H1 (cell line): ENCODE measurements around the gene C3AR1. TPM values are rescaled to one million over a fixed set of nuclear protein-coding genes. Genes with fewer than 3 reads are reported as not detected.

Experiments
- CBX5 ChIP-seq: fragments of 300-800, 300-1000 bp; sonication (generic); IDR thresholded peaks from 2 replicates; pipeline ENCODE4 v1.7.1; 2016; ENCODE audit warnings: antibody characterized with exemption, low read length, low read depth
- CBX8 ChIP-seq: fragments of 300-800, 300-1000 bp; sonication (generic); IDR thresholded peaks from 2 replicates; pipeline ENCODE4 v1.7.1; 2016; ENCODE audit warnings: low read depth, low read length, borderline replicate concordance
- CEBPB ChIP-seq: IDR thresholded peaks from 2 replicates; pipeline ENCODE4 v1.6.1; 2012; ENCODE audit warnings: low read depth, low read length
- EGR1 ChIP-seq: IDR thresholded peaks from 2 replicates; pipeline ENCODE4 v1.6.1; 2011; ENCODE audit warnings: low read depth, low read length, borderline replicate concordance
- JUN ChIP-seq: IDR thresholded peaks from 2 replicates; pipeline ENCODE4 v1.6.1; 2011; ENCODE audit warnings: low read depth, mild to moderate bottlenecking, improper control_type of control experiment, low read length
- JUND ChIP-seq: IDR thresholded peaks from 2 replicates; pipeline ENCODE4 v1.6.1; 2011; ENCODE audit warnings: mild to moderate bottlenecking, improper control_type of control experiment, low read length
- KDM4A ChIP-seq: IDR thresholded peaks from one replicate; pipeline ENCODE4 v1.7.1; 2012; ENCODE audit warnings: low read depth, mild to moderate bottlenecking, moderate library complexity, low read length, inconsistent platforms; ENCODE audit not compliant: severe bottlenecking
- NANOG ChIP-seq: IDR thresholded peaks from 2 replicates; pipeline ENCODE4 v1.6.1; 2011; ENCODE audit warnings: low read length, low read depth, mild to moderate bottlenecking, inconsistent platforms; ENCODE audit not compliant: insufficient read depth, poor library complexity, severe bottlenecking
- TCF12 ChIP-seq: IDR thresholded peaks from 2 replicates; pipeline ENCODE4 v1.6.1; 2011; ENCODE audit warnings: low read depth, mild to moderate bottlenecking, low read length
- polyA plus RNA-seq, 7 experiments: library from polyadenylated mRNA; depleted of rRNA in 3 of 7; stranded (reverse) in 5 of 7; unstranded in 2 of 7; fragments of >200 nt in 5 of 7; fragments of 200-250 nt in 2 of 7; gene quantifications; 1 replicate in 5 of 7; 2 replicates in 1 of 7; 4 replicates in 1 of 7; pipeline versions ENCODE4 v1.2.1 to v1.2.3, GENCODE V29; 2011 to 2013; ENCODE audit warnings: missing spikeins in 2 of 7, mixed read lengths in 2 of 7
- total RNA-seq: library from RNA; stranded (reverse); fragmentation: NEBNext Ultra II Directional; extraction: Animal tissue kit (Norgen Biotek cat#: 25700); gene quantifications from 2 replicates; pipeline ENCODE4 v1.2.1, GENCODE V29; 2021
- TF ChIP-seq, protein P1 (sequence below): fragments of 300-600 bp; sonication (generic); IDR thresholded peaks from 2 replicates; pipeline ENCODE4 v1.7.1; 2012; ENCODE audit warnings: low read length, moderate library complexity, mild to moderate bottlenecking, inconsistent platforms; ENCODE audit not compliant: insufficient replicate concordance
- TF ChIP-seq, protein P2 (sequence below): IDR thresholded peaks from 2 replicates; pipeline ENCODE4 v1.6.1; 2011; ENCODE audit warnings: low read length, improper control_type of control experiment

C3AR1 gene
- total and polyA plus RNA-seq, 2 of the 8 experiments (the other 6 are each of a cell fraction or from before 2014, with no cell fraction given), result not detected

DNA sequence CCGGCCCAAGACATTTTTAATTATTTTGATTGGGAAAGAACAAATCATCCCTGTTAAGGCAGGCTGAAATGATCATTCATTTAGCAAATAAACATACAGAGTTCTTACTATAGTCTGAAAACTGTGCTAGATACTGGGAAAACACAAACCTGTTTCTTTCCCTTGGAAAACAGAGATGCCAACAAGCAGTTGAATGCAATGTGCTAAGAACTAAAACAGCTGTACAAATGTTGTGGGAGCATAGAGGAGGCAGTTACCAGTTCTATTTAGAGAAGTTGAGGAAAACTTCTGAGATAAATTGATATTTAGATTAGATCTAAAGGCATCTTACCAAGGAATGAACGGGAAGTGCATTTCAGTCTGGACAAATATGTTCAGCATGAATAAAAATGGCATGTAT is 12.8 kb upstream of the C3AR1 start (continued):
- TF ChIP-seq, protein P1, sequence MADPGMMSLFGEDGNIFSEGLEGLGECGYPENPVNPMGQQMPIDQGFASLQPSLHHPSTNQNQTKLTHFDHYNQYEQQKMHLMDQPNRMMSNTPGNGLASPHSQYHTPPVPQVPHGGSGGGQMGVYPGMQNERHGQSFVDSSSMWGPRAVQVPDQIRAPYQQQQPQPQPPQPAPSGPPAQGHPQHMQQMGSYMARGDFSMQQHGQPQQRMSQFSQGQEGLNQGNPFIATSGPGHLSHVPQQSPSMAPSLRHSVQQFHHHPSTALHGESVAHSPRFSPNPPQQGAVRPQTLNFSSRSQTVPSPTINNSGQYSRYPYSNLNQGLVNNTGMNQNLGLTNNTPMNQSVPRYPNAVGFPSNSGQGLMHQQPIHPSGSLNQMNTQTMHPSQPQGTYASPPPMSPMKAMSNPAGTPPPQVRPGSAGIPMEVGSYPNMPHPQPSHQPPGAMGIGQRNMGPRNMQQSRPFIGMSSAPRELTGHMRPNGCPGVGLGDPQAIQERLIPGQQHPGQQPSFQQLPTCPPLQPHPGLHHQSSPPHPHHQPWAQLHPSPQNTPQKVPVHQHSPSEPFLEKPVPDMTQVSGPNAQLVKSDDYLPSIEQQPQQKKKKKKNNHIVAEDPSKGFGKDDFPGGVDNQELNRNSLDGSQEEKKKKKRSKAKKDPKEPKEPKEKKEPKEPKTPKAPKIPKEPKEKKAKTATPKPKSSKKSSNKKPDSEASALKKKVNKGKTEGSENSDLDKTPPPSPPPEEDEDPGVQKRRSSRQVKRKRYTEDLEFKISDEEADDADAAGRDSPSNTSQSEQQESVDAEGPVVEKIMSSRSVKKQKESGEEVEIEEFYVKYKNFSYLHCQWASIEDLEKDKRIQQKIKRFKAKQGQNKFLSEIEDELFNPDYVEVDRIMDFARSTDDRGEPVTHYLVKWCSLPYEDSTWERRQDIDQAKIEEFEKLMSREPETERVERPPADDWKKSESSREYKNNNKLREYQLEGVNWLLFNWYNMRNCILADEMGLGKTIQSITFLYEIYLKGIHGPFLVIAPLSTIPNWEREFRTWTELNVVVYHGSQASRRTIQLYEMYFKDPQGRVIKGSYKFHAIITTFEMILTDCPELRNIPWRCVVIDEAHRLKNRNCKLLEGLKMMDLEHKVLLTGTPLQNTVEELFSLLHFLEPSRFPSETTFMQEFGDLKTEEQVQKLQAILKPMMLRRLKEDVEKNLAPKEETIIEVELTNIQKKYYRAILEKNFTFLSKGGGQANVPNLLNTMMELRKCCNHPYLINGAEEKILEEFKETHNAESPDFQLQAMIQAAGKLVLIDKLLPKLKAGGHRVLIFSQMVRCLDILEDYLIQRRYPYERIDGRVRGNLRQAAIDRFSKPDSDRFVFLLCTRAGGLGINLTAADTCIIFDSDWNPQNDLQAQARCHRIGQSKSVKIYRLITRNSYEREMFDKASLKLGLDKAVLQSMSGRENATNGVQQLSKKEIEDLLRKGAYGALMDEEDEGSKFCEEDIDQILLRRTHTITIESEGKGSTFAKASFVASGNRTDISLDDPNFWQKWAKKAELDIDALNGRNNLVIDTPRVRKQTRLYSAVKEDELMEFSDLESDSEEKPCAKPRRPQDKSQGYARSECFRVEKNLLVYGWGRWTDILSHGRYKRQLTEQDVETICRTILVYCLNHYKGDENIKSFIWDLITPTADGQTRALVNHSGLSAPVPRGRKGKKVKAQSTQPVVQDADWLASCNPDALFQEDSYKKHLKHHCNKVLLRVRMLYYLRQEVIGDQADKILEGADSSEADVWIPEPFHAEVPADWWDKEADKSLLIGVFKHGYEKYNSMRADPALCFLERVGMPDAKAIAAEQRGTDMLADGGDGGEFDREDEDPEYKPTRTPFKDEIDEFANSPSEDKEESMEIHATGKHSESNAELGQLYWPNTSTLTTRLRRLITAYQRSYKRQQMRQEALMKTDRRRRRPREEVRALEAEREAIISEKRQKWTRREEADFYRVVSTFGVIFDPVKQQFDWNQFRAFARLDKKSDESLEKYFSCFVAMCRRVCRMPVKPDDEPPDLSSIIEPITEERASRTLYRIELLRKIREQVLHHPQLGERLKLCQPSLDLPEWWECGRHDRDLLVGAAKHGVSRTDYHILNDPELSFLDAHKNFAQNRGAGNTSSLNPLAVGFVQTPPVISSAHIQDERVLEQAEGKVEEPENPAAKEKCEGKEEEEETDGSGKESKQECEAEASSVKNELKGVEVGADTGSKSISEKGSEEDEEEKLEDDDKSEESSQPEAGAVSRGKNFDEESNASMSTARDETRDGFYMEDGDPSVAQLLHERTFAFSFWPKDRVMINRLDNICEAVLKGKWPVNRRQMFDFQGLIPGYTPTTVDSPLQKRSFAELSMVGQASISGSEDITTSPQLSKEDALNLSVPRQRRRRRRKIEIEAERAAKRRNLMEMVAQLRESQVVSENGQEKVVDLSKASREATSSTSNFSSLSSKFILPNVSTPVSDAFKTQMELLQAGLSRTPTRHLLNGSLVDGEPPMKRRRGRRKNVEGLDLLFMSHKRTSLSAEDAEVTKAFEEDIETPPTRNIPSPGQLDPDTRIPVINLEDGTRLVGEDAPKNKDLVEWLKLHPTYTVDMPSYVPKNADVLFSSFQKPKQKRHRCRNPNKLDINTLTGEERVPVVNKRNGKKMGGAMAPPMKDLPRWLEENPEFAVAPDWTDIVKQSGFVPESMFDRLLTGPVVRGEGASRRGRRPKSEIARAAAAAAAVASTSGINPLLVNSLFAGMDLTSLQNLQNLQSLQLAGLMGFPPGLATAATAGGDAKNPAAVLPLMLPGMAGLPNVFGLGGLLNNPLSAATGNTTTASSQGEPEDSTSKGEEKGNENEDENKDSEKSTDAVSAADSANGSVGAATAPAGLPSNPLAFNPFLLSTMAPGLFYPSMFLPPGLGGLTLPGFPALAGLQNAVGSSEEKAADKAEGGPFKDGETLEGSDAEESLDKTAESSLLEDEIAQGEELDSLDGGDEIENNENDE, result no peak
- no peak for TF ChIP-seq CEBPB
- TF ChIP-seq TCF12, result no peak
- TF ChIP-seq NANOG, result no peak
- TF ChIP-seq, protein P2, sequence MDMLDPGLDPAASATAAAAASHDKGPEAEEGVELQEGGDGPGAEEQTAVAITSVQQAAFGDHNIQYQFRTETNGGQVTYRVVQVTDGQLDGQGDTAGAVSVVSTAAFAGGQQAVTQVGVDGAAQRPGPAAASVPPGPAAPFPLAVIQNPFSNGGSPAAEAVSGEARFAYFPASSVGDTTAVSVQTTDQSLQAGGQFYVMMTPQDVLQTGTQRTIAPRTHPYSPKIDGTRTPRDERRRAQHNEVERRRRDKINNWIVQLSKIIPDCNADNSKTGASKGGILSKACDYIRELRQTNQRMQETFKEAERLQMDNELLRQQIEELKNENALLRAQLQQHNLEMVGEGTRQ, result no peak
- TF ChIP-seq CBX8, result no peak
- no peak for TF ChIP-seq KDM4A
- TF ChIP-seq JUN, result no peak
- TF ChIP-seq CBX5, result no peak
- TF ChIP-seq JUND, result no peak
- TF ChIP-seq EGR1, result no peak
